ENCODE results near the gene TNNC1. TPM values are rescaled to one million over a fixed set of nuclear protein-coding genes. Genes with fewer than 3 reads are reported as not detected.

Gene TNNC1
- total RNA-seq, 1 donor from 2014 or later, result not detected

DNA sequence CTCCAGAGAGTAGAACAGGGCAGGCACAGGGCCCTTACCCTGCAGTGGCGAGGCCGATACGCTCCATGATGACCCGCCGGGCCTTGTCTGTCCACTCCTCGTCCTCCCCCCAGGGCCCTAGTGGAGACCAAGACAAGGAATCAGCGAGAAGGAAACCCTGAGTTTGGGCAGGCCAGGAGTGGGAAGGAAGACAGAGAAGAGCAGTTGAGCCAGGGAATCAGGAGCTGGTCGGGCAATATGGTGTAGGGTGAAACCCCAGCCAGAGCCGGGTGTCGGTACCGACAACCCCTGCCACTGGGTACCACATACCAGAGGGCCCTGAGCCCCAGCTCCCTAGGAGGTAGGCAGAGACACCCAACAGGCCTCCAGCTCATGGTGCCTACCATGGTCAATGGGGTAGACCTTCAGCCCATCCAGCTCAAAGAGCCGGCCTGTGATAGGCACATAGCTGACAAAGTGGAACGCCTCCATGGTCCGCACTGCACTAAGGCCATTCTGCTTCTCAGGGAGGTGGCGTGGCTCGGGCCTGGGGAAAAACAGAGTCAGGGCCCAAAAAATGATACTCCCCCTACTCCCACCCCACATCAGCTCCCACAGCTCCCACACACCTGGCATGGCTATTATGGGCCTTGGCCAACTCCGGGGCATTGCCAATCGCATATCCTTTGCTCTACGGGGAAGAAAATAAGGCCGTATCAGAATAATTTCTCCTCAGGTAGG, 46.9 kb downstream of the TNNC1 start:
- Mint-ChIP-seq H3K27ac (ENCODE audit: unreplicated experiment) (no peak overlapping the region), H3K4me3 (peak overlapping the region; percentile 93), H3K27me3 (ENCODE audit: low read depth) (no peaks in the 10 kb centered on the region), H3K36me3 (ENCODE audit: low read depth) (peaks cover 5% of the 10 kb centered on the region), H3K4me1 (peaks cover 27% of the 10 kb centered on the region), H3K9me3 (no peaks in the 10 kb centered on the region)
- DNase-seq (ENCODE audit: low read depth, low spot score), result no peak
- TF ChIP-seq, protein P1, sequence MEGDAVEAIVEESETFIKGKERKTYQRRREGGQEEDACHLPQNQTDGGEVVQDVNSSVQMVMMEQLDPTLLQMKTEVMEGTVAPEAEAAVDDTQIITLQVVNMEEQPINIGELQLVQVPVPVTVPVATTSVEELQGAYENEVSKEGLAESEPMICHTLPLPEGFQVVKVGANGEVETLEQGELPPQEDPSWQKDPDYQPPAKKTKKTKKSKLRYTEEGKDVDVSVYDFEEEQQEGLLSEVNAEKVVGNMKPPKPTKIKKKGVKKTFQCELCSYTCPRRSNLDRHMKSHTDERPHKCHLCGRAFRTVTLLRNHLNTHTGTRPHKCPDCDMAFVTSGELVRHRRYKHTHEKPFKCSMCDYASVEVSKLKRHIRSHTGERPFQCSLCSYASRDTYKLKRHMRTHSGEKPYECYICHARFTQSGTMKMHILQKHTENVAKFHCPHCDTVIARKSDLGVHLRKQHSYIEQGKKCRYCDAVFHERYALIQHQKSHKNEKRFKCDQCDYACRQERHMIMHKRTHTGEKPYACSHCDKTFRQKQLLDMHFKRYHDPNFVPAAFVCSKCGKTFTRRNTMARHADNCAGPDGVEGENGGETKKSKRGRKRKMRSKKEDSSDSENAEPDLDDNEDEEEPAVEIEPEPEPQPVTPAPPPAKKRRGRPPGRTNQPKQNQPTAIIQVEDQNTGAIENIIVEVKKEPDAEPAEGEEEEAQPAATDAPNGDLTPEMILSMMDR (conservative IDR thresholded peaks at IDR 0.05), result no peak

DNA sequence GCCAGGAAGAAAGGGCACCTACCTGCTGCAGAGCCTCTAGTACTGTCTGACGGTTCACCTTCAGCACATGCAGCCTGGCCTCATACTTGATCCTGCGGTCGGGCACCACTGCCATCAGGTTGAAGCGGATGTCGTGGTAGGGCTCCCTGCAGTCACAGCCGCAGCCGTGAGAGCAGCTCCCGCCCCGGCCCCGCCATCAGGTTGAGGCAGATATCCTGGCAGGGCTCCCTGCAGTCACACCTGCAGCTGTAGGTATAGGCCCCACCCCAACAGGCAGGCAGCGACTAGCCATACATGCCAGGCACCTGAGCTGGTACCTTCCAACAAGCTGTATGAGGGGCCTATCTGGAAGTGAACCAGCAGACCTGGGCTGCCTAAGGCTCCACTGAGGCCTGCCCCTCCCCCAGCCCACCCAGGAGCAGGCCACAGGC, 47.6 kb downstream of the TNNC1 start:
- Mint-ChIP-seq H3K9me3 (no peaks in the 10 kb centered on the region), H3K36me3 (ENCODE audit: low read depth) (peaks cover 5% of the 10 kb centered on the region), H3K27me3 (ENCODE audit: low read depth) (no peaks in the 10 kb centered on the region), H3K4me3 (no peak overlapping the region), H3K4me1 (peaks cover 20% of the 10 kb centered on the region), H3K27ac (ENCODE audit: unreplicated experiment) (no peak overlapping the region)
- no peak for DNase-seq (ENCODE audit: low read depth, low spot score)
- TF ChIP-seq, protein P1 (conservative IDR thresholded peaks at IDR 0.05), result no peak

DNA sequence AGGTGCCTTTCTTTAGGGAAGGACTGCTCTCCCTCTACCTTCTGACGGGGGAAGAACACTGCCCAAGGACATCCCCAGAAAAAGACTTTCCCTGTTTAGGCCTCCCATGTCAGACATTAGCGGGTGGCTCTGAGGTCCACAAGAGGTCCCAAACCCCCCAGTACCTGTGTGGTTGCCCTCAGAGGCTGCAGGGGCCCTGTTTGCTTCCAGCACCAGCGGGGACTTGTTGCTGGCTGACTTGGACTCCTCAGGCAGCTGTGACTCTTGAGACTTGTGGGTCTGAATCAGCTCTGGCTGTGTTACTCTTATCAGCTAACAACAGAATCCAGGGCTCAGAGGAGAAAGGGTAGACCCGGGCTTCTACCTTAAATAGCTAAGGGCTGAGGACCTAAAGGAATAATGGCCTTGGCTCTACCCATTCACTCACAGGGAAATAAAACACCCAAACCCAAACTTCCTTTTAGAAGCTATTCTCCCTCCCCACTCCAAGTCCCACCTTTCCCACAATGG, 48.2 kb downstream of the TNNC1 start:
- DNase-seq (ENCODE audit: low read depth, low spot score), result no peak
- H3K36me3 Mint-ChIP-seq (ENCODE audit: low read depth), result peaks cover 7% of the 10 kb centered on the region

DNA sequence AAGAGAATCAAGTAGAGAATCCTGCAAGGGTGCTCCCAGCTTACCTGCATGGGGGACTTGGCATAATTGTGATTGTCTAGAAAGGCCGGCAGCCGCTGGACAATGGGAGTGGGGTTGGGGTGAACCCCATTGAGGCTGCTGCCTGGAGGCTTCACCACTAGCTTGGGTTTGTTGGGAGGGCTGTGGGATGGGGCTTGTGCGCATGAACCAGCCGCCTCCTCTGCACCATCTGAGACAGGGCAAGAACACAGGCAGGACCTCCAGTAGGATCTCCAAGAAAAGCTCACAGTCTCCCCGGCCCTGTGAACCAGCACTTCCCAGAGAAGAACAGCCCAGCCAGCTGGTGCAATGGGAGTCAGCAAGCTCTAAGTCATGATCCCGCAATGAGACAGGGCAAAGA, 48.8 kb downstream of the TNNC1 start:
- Mint-ChIP-seq H3K27ac (ENCODE audit: unreplicated experiment) (no peak overlapping the region), H3K9me3 (no peaks in the 10 kb centered on the region), H3K36me3 (ENCODE audit: low read depth) (peaks cover 7% of the 10 kb centered on the region), H3K4me3 (peak overlapping the region; percentile 72), H3K4me1 (peaks cover 14% of the 10 kb centered on the region), H3K27me3 (ENCODE audit: low read depth) (no peaks in the 10 kb centered on the region)
- no peak for DNase-seq (ENCODE audit: low read depth, low spot score)
- TF ChIP-seq, protein P1 (conservative IDR thresholded peaks at IDR 0.05), result no peak

More for the DNA sequence above, 48.2 kb downstream of the TNNC1 start:
- Mint-ChIP-seq H3K27ac (ENCODE audit: unreplicated experiment) (no peak overlapping the region), H3K4me3 (peak overlapping the region; percentile 72), H3K27me3 (ENCODE audit: low read depth) (no peaks in the 10 kb centered on the region), H3K9me3 (no peaks in the 10 kb centered on the region), H3K4me1 (peaks cover 14% of the 10 kb centered on the region)
- TF ChIP-seq, protein P1 (conservative IDR thresholded peaks at IDR 0.05), result no peak

DNA sequence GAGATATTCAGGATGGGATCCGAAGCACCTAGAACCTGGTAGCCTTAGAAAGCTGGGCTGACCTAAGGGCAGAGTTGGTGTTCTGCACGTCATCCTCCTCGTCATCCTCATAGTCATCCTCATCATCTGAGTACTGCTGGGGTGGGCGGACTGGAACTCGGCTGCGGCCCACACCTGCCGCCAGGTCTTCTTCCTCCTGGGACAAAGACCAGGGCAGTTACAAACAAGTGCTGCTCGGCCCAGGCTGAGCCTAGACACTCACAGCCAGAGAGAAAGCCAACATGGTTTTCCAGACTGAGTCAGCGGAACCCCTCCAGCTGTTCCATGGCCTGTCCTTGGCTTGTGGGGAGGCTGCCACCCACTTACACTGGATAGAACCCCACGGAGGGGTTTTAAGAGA, 49.5 kb downstream of the TNNC1 start:
- TF ChIP-seq, protein P1 (conservative IDR thresholded peaks at IDR 0.05), result no peak
- no peak for DNase-seq (ENCODE audit: low read depth, low spot score)
- Mint-ChIP-seq H3K4me3 (peak overlapping the region; percentile 9), H3K36me3 (ENCODE audit: low read depth) (peaks cover 7% of the 10 kb centered on the region), H3K27ac (ENCODE audit: unreplicated experiment) (no peak overlapping the region), H3K9me3 (no peaks in the 10 kb centered on the region), H3K4me1 (peaks cover 14% of the 10 kb centered on the region), H3K27me3 (ENCODE audit: low read depth) (no peaks in the 10 kb centered on the region)

Measured in neural crest cell (in vitro differentiated cells).